ENCODE data around the gene REEP2.

The REEP2 gene

GRCh38 chr5:138444774-138445546 lies 6.1 kb downstream of the REEP2 start:
- Histone ChIP-seq H3K27me3 (ENCODE audit: insufficient read depth, low read length, poor library complexity, severe bottlenecking) (no peaks in the 10 kb centered on the region), H3K9me3 (ENCODE audit: insufficient read depth, low read depth, low read length) (no peaks in the 10 kb centered on the region), H3K4me1 (ENCODE audit: insufficient read depth, low read length, poor library complexity, severe bottlenecking) (no peaks in the 10 kb centered on the region), H3K36me3 (ENCODE audit: insufficient read depth, low read length) (no peaks in the 10 kb centered on the region), H2AFZ (ENCODE audit: low read length) (no peak overlapping the region), H3F3A (ENCODE audit: low read depth) (no peaks in the 10 kb centered on the region), H3K9ac (ENCODE audit: low read depth, low read length, poor library complexity, severe bottlenecking) (no peak overlapping the region), H3K4me2 (ENCODE audit: low read depth, low read length, poor library complexity, severe bottlenecking) (no peak overlapping the region), H4K20me1 (ENCODE audit: insufficient read depth, low read length, poor library complexity, severe bottlenecking) (no peaks in the 10 kb centered on the region), H3K9me2 (replicated peaks; ENCODE audit: low read depth, low read length) (no peaks in the 10 kb centered on the region), H3K79me2 (ENCODE audit: insufficient read depth, low read length) (no peaks in the 10 kb centered on the region), H3K4me3 (ENCODE audit: low read length, poor library complexity, severe bottlenecking) (no peak overlapping the region)
- TF ChIP-seq EZH2phosphoT487 (IDR thresholded peaks at IDR 0.05; ENCODE audit: borderline replicate concordance) (no peak), CTCF (conservative IDR thresholded peaks at IDR 0.05; ENCODE audit: low read length) (no peak)

DNA sequence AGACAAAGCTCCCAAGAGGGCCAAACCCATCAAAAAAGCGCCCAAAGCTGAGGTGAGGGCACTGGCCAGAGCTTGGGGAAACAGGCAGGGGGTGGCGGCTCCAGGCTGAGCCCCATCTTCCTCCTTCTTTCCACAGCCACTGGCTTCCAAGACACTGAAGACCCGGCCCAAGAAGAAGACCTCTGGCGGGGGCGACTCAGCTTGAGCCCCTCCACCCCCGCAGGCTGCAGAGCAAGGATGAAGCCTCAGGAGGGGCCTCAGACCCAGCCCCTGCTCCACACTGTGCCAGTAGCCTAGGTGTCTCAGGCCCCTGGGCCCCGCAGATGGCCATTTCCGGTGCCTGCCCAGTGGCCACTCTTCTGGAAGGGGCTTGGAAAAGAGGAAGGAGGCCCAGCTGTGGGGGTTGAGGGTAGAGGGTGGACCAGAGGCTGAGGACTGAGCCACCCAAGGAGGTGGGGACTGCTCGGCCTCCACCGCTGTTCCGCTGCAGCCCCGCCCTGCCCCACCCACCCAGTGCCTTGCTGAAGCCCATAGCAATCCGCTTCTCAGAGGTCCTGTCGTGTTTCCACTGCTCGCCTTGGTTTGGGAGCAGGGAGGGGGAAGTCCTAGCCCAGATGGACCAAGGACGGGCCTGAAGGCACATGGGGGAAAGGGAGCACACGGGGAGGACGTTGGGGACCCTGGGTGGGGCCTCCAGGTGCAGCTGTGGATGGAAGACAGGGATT lies 6.9 kb downstream of the REEP2 start:
- no peak overlapping the region for H3K9ac ChIP-seq (ENCODE audit: low read depth, low read length, poor library complexity, severe bottlenecking)
- H3K36me3 ChIP-seq (ENCODE audit: insufficient read depth, low read length), result no peaks in the 10 kb centered on the region
- no peaks in the 10 kb centered on the region for H4K20me1 ChIP-seq (ENCODE audit: insufficient read depth, low read length, poor library complexity, severe bottlenecking)
- no peaks in the 10 kb centered on the region for H3K9me2 ChIP-seq (replicated peaks; ENCODE audit: low read depth, low read length)
- no peaks in the 10 kb centered on the region for H3F3A ChIP-seq (ENCODE audit: low read depth)
- no peaks in the 10 kb centered on the region for H3K79me2 ChIP-seq (ENCODE audit: insufficient read depth, low read length)
- no peaks in the 10 kb centered on the region for H3K27me3 ChIP-seq (ENCODE audit: insufficient read depth, low read length, poor library complexity, severe bottlenecking)
- peaks cover 3% of the 10 kb centered on the region for H3K4me1 ChIP-seq (ENCODE audit: insufficient read depth, low read length, poor library complexity, severe bottlenecking)
- H3K4me3 ChIP-seq (ENCODE audit: low read length, poor library complexity, severe bottlenecking), result no peak overlapping the region
- no peaks in the 10 kb centered on the region for H3K9me3 ChIP-seq (ENCODE audit: insufficient read depth, low read depth, low read length)
- H3K4me2 ChIP-seq (ENCODE audit: low read depth, low read length, poor library complexity, severe bottlenecking), result no peak overlapping the region
- no peak for TF ChIP-seq EZH2phosphoT487 (IDR thresholded peaks at IDR 0.05; ENCODE audit: borderline replicate concordance)
- H2AFZ ChIP-seq (ENCODE audit: low read length), result no peak overlapping the region

GRCh38 chr5:138448070-138448469 lies 9.2 kb downstream of the REEP2 start:
- Histone ChIP-seq H3K9ac (ENCODE audit: low read depth, low read length, poor library complexity, severe bottlenecking) (no peak overlapping the region), H3K79me2 (ENCODE audit: insufficient read depth, low read length) (no peaks in the 10 kb centered on the region), H4K20me1 (ENCODE audit: insufficient read depth, low read length, poor library complexity, severe bottlenecking) (no peaks in the 10 kb centered on the region), H3K36me3 (ENCODE audit: insufficient read depth, low read length) (no peaks in the 10 kb centered on the region), H2AFZ (ENCODE audit: low read length) (no peak overlapping the region), H3K4me3 (ENCODE audit: low read length, poor library complexity, severe bottlenecking) (no peak overlapping the region), H3K9me3 (ENCODE audit: insufficient read depth, low read depth, low read length) (no peaks in the 10 kb centered on the region), H3K4me2 (ENCODE audit: low read depth, low read length, poor library complexity, severe bottlenecking) (no peak overlapping the region), H3K27me3 (ENCODE audit: insufficient read depth, low read length, poor library complexity, severe bottlenecking) (no peaks in the 10 kb centered on the region), H3K4me1 (ENCODE audit: insufficient read depth, low read length, poor library complexity, severe bottlenecking) (peaks cover 3% of the 10 kb centered on the region), H3K9me2 (replicated peaks; ENCODE audit: low read depth, low read length) (no peaks in the 10 kb centered on the region), H3F3A (ENCODE audit: low read depth) (no peaks in the 10 kb centered on the region)
- TF ChIP-seq CTCF (conservative IDR thresholded peaks at IDR 0.05; ENCODE audit: low read length), result no peak
